Endodermal cell (in vitro differentiated cells): Measurements from ENCODE around the gene KRTAP4-4. TPM values are rescaled to one million over a fixed set of nuclear protein-coding genes. Genes with fewer than 3 reads are reported as not detected.
"Not testable (repeated sequence)": the region's sequence is repeated elsewhere in the genome, so short reads cannot be mapped to it uniquely, and the experiment has no call there.

Source experiments
- DNase-seq: peaks from one replicate; pipeline ENCODE4 v3.0.0-alpha.2; 2017
- H3K27ac ChIP-seq: 2 replicates; pipeline ENCODE4 v1.5.1; 2013; ENCODE audit warnings: mild to moderate bottlenecking, low read depth, low read length, moderate library complexity
- H3K27me3 ChIP-seq: 2 replicates; pipeline ENCODE4 v1.6.1; 2013; ENCODE audit warnings: mild to moderate bottlenecking, low read length, moderate library complexity; ENCODE audit not compliant: insufficient read depth, control insufficient read depth, poor library complexity, severe bottlenecking
- H3K36me3 ChIP-seq: 2 replicates; pipeline ENCODE4 v1.7.0; 2013; ENCODE audit warnings: mild to moderate bottlenecking, low read length, moderate library complexity; ENCODE audit not compliant: control insufficient read depth, insufficient read depth
- H3K4me1 ChIP-seq: one replicate; pipeline ENCODE4 v1.7.0; 2013; ENCODE audit warnings: low read length; ENCODE audit not compliant: control insufficient read depth, insufficient read depth
- H3K4me3 ChIP-seq: 2 replicates; pipeline ENCODE4 v1.5.1; 2013; ENCODE audit warnings: mild to moderate bottlenecking, low read length, moderate library complexity
- H3K9ac ChIP-seq: 2 replicates; pipeline ENCODE4 v1.6.1; 2013; ENCODE audit warnings: mild to moderate bottlenecking, low read length, moderate library complexity; ENCODE audit not compliant: poor library complexity, severe bottlenecking; ENCODE audit errors: extremely low read depth
- H3K9me3 ChIP-seq: 2 replicates; pipeline ENCODE4 v1.6.1; 2013; ENCODE audit warnings: mild to moderate bottlenecking, low read length, moderate library complexity; ENCODE audit not compliant: control insufficient read depth
- H3K27ac Mint-ChIP-seq: 2 replicates; pipeline ENCODE4 v1.8.0; 2020; ENCODE audit warnings: mixed read lengths
- H3K27me3 Mint-ChIP-seq: 2 replicates; pipeline ENCODE4 v1.8.0; 2021; ENCODE audit warnings: mild to moderate bottlenecking, mixed read lengths; ENCODE audit not compliant: insufficient read depth
- H3K36me3 Mint-ChIP-seq: 2 replicates; pipeline ENCODE4 v1.8.0; 2020; ENCODE audit warnings: low read depth, mixed read lengths
- H3K4me1 Mint-ChIP-seq: 2 replicates; pipeline ENCODE4 v1.8.0; 2020; ENCODE audit warnings: mixed read lengths
- H3K4me3 Mint-ChIP-seq: 2 replicates; pipeline ENCODE4 v1.8.0; 2020; ENCODE audit warnings: mild to moderate bottlenecking, moderate library complexity, mixed read lengths
- H3K9me3 Mint-ChIP-seq: 2 replicates; pipeline ENCODE4 v1.8.0; 2020; ENCODE audit warnings: mild to moderate bottlenecking, mixed read lengths
- WGBS, 2 experiments: methylation state at CpG; one replicate each; pipeline versions ENCODE4 v1.1.5 to v1.1.7; 2013; ENCODE audit warnings: missing lambda C conversion rate in 2 of 2, mixed read lengths in 1 of 2; ENCODE audit not compliant: insufficient coverage in 1 of 2, insufficient read length in 1 of 2; 5-methylcytosine and 5-hydroxymethylcytosine counted together
- total RNA-seq, 2 donors: library from RNA; stranded (reverse); fragmentation: NEBNext Ultra II Directional in 1 of 2; extraction: Animal tissue kit (Norgen Biotek cat#: 25700) in 1 of 2; gene quantifications; 2 replicates in 1 of 2; 3 replicates in 1 of 2; pipeline ENCODE4 v1.2.1, GENCODE V29; 2021
- TF ChIP-seq, protein P1 (sequence below): fragments of 200-600 bp; sonication (generic); conservative IDR thresholded peaks from 2 replicates; pipeline ENCODE4 v1.5.0; 2021; ENCODE audit warnings: antibody characterized with exemption, mild to moderate bottlenecking

KRTAP4-4 gene
- total RNA-seq, 2 donors from 2014 or later: not detected

GRCh38 chr17:41190328-41190727 is 29.8 kb upstream of the KRTAP4-4 start:
- H3K27ac ChIP-seq: no peak overlapping the region
- no peaks in the 10 kb centered on the region for H3K27me3 ChIP-seq
- H3K27me3 Mint-ChIP-seq: peaks cover 5% of the 10 kb centered on the region
- TF ChIP-seq, protein P1, sequence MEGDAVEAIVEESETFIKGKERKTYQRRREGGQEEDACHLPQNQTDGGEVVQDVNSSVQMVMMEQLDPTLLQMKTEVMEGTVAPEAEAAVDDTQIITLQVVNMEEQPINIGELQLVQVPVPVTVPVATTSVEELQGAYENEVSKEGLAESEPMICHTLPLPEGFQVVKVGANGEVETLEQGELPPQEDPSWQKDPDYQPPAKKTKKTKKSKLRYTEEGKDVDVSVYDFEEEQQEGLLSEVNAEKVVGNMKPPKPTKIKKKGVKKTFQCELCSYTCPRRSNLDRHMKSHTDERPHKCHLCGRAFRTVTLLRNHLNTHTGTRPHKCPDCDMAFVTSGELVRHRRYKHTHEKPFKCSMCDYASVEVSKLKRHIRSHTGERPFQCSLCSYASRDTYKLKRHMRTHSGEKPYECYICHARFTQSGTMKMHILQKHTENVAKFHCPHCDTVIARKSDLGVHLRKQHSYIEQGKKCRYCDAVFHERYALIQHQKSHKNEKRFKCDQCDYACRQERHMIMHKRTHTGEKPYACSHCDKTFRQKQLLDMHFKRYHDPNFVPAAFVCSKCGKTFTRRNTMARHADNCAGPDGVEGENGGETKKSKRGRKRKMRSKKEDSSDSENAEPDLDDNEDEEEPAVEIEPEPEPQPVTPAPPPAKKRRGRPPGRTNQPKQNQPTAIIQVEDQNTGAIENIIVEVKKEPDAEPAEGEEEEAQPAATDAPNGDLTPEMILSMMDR: no peak
- H3K9me3 Mint-ChIP-seq: peaks cover 11% of the 10 kb centered on the region
- no peaks in the 10 kb centered on the region for H3K4me1 Mint-ChIP-seq
- H3K27ac Mint-ChIP-seq: no peak overlapping the region
- H3K36me3 Mint-ChIP-seq: no peaks in the 10 kb centered on the region
- WGBS, 2 experiments: 84 to 90% methylated on average over 3 of the region's 3 CpGs
- H3K4me3 ChIP-seq: no peak overlapping the region
- no peaks in the 10 kb centered on the region for H3K36me3 ChIP-seq
- H3K4me1 ChIP-seq: no peaks in the 10 kb centered on the region
- no peaks in the 10 kb centered on the region for H3K9me3 ChIP-seq
- H3K9ac ChIP-seq: no peak overlapping the region
- no peak for DNase-seq
- H3K4me3 Mint-ChIP-seq: no peak overlapping the region

GRCh38 chr17:41189837-41190318 is 29.3 kb upstream of the KRTAP4-4 start, which contains the start of gene KRTAP9-1:
Gene KRTAP9-1 (plus strand): TSS chr17:41189887. CDS start chr17:41189887, 0 bp downstream.
- H3K4me1 Mint-ChIP-seq, H3K27me3 Mint-ChIP-seq, H3K27ac Mint-ChIP-seq, H3K4me3 Mint-ChIP-seq, H3K36me3 ChIP-seq, H3K36me3 Mint-ChIP-seq, H3K4me1 ChIP-seq, DNase-seq, H3K9ac ChIP-seq, H3K27ac ChIP-seq, H3K4me3 ChIP-seq, H3K9me3 ChIP-seq, H3K27me3 ChIP-seq: not testable (repeated sequence)
- WGBS, 2 experiments: 79 to 100% methylated on average over 1 of the region's 1 CpG
- peaks cover 11% of the 10 kb centered on the region for H3K9me3 Mint-ChIP-seq

- Mint-ChIP-seq H3K4me1 (peaks cover 1% of the 10 kb centered on the region), H3K27me3 (peaks cover 5% of the 10 kb centered on the region), H3K36me3 (no peaks in the 10 kb centered on the region), H3K27ac (no peak overlapping the region), H3K4me3 (no peak overlapping the region), H3K9me3 (no peaks in the 10 kb centered on the region)
- TF ChIP-seq, protein P1: no peak
- no peak overlapping the region for H3K9ac ChIP-seq
- H3K9me3 ChIP-seq: no peaks in the 10 kb centered on the region
- no peak overlapping the region for H3K4me3 ChIP-seq
- no peaks in the 10 kb centered on the region for H3K36me3 ChIP-seq
- H3K4me1 ChIP-seq: no peaks in the 10 kb centered on the region
- no peak for DNase-seq
- WGBS, 2 experiments: 86 to 100% methylated on average over 1 to 2 of the region's 2 CpGs
- H3K27me3 ChIP-seq: no peaks in the 10 kb centered on the region
- H3K27ac ChIP-seq: no peak overlapping the region
Measured at GRCh38 chr17:41186872-41187271, 26.3 kb upstream of the KRTAP4-4 start.

- no peak overlapping the region for H3K4me3 ChIP-seq
- H3K9me3 ChIP-seq: no peaks in the 10 kb centered on the region
- WGBS, 2 experiments: 75 to 82% methylated on average over 1 of the region's 1 CpG
- DNase-seq: no peak
- H3K9ac ChIP-seq: no peak overlapping the region
- H3K4me1 ChIP-seq: no peaks in the 10 kb centered on the region
- Mint-ChIP-seq H3K4me3 (no peak overlapping the region), H3K9me3 (no peaks in the 10 kb centered on the region), H3K27ac (no peak overlapping the region), H3K36me3 (no peaks in the 10 kb centered on the region), H3K4me1 (peaks cover 1% of the 10 kb centered on the region), H3K27me3 (peaks cover 3% of the 10 kb centered on the region)
- TF ChIP-seq, protein P1: no peak
- no peaks in the 10 kb centered on the region for H3K36me3 ChIP-seq
- no peak overlapping the region for H3K27ac ChIP-seq
- no peaks in the 10 kb centered on the region for H3K27me3 ChIP-seq
Measured at GRCh38 chr17:41185001-41185400, 24.5 kb upstream of the KRTAP4-4 start.
